SK-N-SH treated with all-trans-retinoic acid at 6 μM for 48 hours (cell line): ENCODE results near the gene LAMP5.
A peak's percentile ranks its signal among the peaks of the same experiment; 100 is the strongest.

Experiments
- ATAC-seq: fragments of 200-7000 bp; cut with Tn5 transposase; 3 replicates; pipeline ENCODE4 v1.9.1; 2020; ENCODE audit warnings: mild to moderate bottlenecking, moderate library complexity
- ARNTL ChIP-seq: fragments of 450-650 bp; formaldehyde crosslinking; IDR thresholded peaks from 2 replicates; pipeline ENCODE4 v1.5.0; 2020; ENCODE audit warnings: low read depth, mild to moderate bottlenecking, moderate library complexity, borderline replicate concordance
- BACH2 ChIP-seq: fragments of 250-450 bp; sonication (Bioruptor Pico); IDR thresholded peaks from 2 replicates; pipeline ENCODE4 v1.9.0; 2021; ENCODE audit warnings: mild to moderate bottlenecking, borderline replicate concordance
- CREB5 ChIP-seq: fragments of 250-450 bp; sonication (Bioruptor Pico); IDR thresholded peaks from 2 replicates; pipeline ENCODE4 v1.5.1; 2020; ENCODE audit warnings: low read depth, mild to moderate bottlenecking, moderate library complexity
- CSDC2 ChIP-seq: fragments of 250-450 bp; sonication (Bioruptor Pico); IDR thresholded peaks from 2 replicates; pipeline ENCODE4 v1.5.0; 2020; ENCODE audit warnings: mild to moderate bottlenecking, moderate library complexity
- CSRNP3 ChIP-seq: fragments of 250-450 bp; sonication (Bioruptor Pico); IDR thresholded peaks from 2 replicates; pipeline ENCODE4 v1.5.1; 2021; ENCODE audit warnings: mild to moderate bottlenecking, moderate library complexity
- ESRRG ChIP-seq: fragments of 250-450 bp; sonication (Bioruptor Pico); IDR thresholded peaks from 2 replicates; pipeline ENCODE4 v1.6.1; 2021; ENCODE audit warnings: mild to moderate bottlenecking
- GLIS3 ChIP-seq: fragments of 250-450 bp; sonication (Bioruptor Pico); IDR thresholded peaks from 2 replicates; pipeline ENCODE4 v1.5.0; 2020; ENCODE audit warnings: mild to moderate bottlenecking, moderate library complexity
- ISL1 ChIP-seq: fragments of 250-450 bp; sonication (Bioruptor Pico); IDR thresholded peaks from 2 replicates; pipeline ENCODE4 v2.1.2; 2022; ENCODE audit warnings: mild to moderate bottlenecking, moderate library complexity
- OSR1 ChIP-seq: fragments of 250-450 bp; sonication (Bioruptor Pico); IDR thresholded peaks from 2 replicates; pipeline ENCODE4 v1.8.0; 2022; ENCODE audit warnings: moderate library complexity, mild to moderate bottlenecking, inconsistent platforms
- POU6F1 ChIP-seq: fragments of 250-450 bp; sonication (Bioruptor Pico); IDR thresholded peaks from 2 replicates; pipeline ENCODE4 v1.8.0; 2021; ENCODE audit warnings: low read depth, mild to moderate bottlenecking, moderate library complexity, borderline replicate concordance
- PPARA ChIP-seq: fragments of 250-450 bp; sonication (Bioruptor Pico); IDR thresholded peaks from 2 replicates; pipeline ENCODE4 v1.5.0; 2020; ENCODE audit warnings: mild to moderate bottlenecking, borderline replicate concordance
- SNAI2 ChIP-seq: fragments of 250-450 bp; sonication (Bioruptor Pico); IDR thresholded peaks from 2 replicates; pipeline ENCODE4 v1.5.0; 2020; ENCODE audit warnings: mild to moderate bottlenecking, moderate library complexity
- TCF4 ChIP-seq: fragments of 250-450 bp; sonication (Bioruptor Pico); IDR thresholded peaks from 2 replicates; pipeline ENCODE4 v1.8.0; 2021; ENCODE audit warnings: mild to moderate bottlenecking, moderate library complexity, borderline replicate concordance
- TOX ChIP-seq: fragments of 250-450 bp; sonication (Bioruptor Pico); IDR thresholded peaks from 2 replicates; pipeline ENCODE4 v1.8.0; 2021; ENCODE audit warnings: mild to moderate bottlenecking, moderate library complexity, borderline replicate concordance
- ZC3H10 ChIP-seq: fragments of 250-450 bp; sonication (Bioruptor Pico); IDR thresholded peaks from 2 replicates; pipeline ENCODE4 v1.5.1; 2021; ENCODE audit warnings: mild to moderate bottlenecking, moderate library complexity
- ZFP3 ChIP-seq: fragments of 250-450 bp; sonication (Bioruptor Pico); IDR thresholded peaks from 2 replicates; pipeline ENCODE4 v1.5.0; 2020; ENCODE audit warnings: mild to moderate bottlenecking, moderate library complexity
- ZFP30 ChIP-seq: fragments of 450-650 bp; formaldehyde crosslinking; IDR thresholded peaks from 2 replicates; pipeline ENCODE4 v1.5.0; 2022; ENCODE audit warnings: mild to moderate bottlenecking, moderate library complexity
- ZNF565 ChIP-seq: fragments of 450-650 bp; formaldehyde crosslinking; conservative IDR thresholded peaks from 2 replicates; pipeline ENCODE4 v1.5.0; 2020; ENCODE audit warnings: low read depth, mild to moderate bottlenecking, moderate library complexity
- ZNF70 ChIP-seq: fragments of 450-650 bp; formaldehyde crosslinking; IDR thresholded peaks from 2 replicates; pipeline ENCODE4 v1.5.0; 2020; ENCODE audit warnings: mild to moderate bottlenecking, moderate library complexity
- ZNF8 ChIP-seq: fragments of 450-650 bp; formaldehyde crosslinking; IDR thresholded peaks from 2 replicates; pipeline ENCODE4 v1.5.0; 2020; ENCODE audit warnings: mild to moderate bottlenecking, moderate library complexity
- TF ChIP-seq, protein P1 (sequence below): fragments of 250-450 bp; sonication (Bioruptor Pico); IDR thresholded peaks from 2 replicates; pipeline ENCODE4 v1.8.0; 2020; ENCODE audit warnings: mild to moderate bottlenecking, moderate library complexity, borderline replicate concordance

The LAMP5 gene

DNA sequence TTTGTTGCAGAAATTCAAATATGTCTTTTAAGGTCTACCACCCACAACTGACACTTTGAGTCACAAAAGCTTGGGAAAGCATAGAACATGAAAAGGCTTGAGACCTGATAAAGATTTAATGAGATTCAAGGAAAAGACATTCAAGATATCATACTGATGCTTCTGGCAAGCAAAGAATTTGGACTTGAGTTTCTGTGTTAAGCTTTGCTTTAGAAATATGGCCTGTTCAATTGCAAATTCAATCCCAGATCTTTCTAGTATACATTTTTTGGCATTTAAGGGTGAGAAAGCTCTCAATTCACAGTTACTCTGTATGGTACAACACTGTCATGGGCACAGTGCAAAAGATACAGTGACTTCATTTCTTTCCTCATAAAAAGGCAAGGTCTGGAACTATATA, 38.9 kb upstream of the LAMP5 start:
- ATAC-seq = peak; percentile 21; the same call in 2 of the 3 replicates

DNA sequence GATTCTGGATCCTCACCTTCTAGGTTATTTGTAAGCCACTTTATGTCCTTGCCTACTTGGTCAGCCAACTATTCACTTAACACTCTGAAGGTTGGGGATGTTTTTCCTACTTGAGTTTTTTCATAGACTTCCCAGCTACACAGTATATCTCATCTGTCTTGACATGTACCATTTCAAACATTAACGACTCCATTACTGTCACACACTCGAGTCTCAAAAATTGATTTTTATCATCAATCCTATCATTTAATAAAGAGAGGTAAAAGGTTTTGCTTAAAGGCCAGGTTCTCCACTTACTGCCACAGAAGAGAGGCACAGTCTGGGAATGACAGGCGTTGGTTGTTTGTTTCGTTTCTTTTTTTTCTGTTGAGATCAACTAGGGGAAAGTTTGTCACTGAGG, 38.2 kb upstream of the LAMP5 start:
- no peak for ATAC-seq
- TF ChIP-seq ISL1 (no peak), PPARA (CRISPR knock-in tag) (no peak), SNAI2 (CRISPR knock-in tag) (no peak), CSRNP3 (CRISPR knock-in tag) (no peak), POU6F1 (CRISPR knock-in tag) (no peak), ARNTL (no peak), TOX (CRISPR knock-in tag) (no peak), ZNF565 (CRISPR knock-in tag) (no peak), ZFP30 (CRISPR knock-in tag) (no peak), CSDC2 (CRISPR knock-in tag) (no peak), TCF4 (CRISPR knock-in tag) (no peak), CREB5 (CRISPR knock-in tag) (no peak)
- TF ChIP-seq, protein P1, sequence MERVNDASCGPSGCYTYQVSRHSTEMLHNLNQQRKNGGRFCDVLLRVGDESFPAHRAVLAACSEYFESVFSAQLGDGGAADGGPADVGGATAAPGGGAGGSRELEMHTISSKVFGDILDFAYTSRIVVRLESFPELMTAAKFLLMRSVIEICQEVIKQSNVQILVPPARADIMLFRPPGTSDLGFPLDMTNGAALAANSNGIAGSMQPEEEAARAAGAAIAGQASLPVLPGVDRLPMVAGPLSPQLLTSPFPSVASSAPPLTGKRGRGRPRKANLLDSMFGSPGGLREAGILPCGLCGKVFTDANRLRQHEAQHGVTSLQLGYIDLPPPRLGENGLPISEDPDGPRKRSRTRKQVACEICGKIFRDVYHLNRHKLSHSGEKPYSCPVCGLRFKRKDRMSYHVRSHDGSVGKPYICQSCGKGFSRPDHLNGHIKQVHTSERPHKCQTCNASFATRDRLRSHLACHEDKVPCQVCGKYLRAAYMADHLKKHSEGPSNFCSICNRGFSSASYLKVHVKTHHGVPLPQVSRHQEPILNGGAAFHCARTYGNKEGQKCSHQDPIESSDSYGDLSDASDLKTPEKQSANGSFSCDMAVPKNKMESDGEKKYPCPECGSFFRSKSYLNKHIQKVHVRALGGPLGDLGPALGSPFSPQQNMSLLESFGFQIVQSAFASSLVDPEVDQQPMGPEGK = no peak
- TF ChIP-seq, all 23 proteins: peak for 0

More for the DNA sequence above, 38.9 kb upstream of the LAMP5 start:
- TF ChIP-seq ZNF70 (CRISPR knock-in tag) (no peak), TCF4 (CRISPR knock-in tag) (no peak), ZC3H10 (no peak)

GRCh38 chr20:9476637-9477036, 37.8 kb upstream of the LAMP5 start:
- no peak for ATAC-seq
- no peak for TF ChIP-seq ZFP30 (CRISPR knock-in tag)
- TF ChIP-seq TOX (CRISPR knock-in tag) = no peak
- no peak for TF ChIP-seq PPARA (CRISPR knock-in tag)

DNA sequence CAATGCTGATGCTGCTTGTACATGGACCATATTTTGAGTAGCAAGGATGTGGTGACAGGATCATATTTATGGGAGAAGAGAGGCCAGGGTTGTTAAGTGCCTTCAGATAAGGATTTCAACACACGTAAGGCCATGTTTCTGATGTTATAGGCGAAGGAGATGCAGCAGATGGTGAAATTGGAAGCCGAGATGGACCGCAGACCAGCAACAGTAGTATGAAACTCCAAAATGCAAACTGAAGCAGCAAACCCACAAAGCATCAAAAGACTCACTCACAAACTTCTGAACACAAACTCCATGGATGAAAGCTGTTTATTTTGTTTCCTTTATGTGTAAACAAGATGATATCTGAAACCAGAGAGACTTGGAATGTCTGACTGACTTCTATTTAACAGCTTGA, 35.6 kb upstream of the LAMP5 start:
- ATAC-seq = no peak
- no peak for TF ChIP-seq ESRRG (CRISPR knock-in tag)
- no peak for TF ChIP-seq POU6F1 (CRISPR knock-in tag)
- TF ChIP-seq ZFP3 (CRISPR knock-in tag) = no peak
- TF ChIP-seq ZFP30 (CRISPR knock-in tag) = no peak
- no peak for TF ChIP-seq CREB5 (CRISPR knock-in tag)
- TF ChIP-seq TCF4 (CRISPR knock-in tag) = no peak
- TF ChIP-seq BACH2 (CRISPR knock-in tag) = no peak
- no peak for TF ChIP-seq OSR1
- no peak for TF ChIP-seq ZNF8 (CRISPR knock-in tag)
- TF ChIP-seq GLIS3 = no peak
- TF ChIP-seq ZC3H10 = no peak
- TF ChIP-seq PPARA (CRISPR knock-in tag) = no peak
- no peak for TF ChIP-seq ZNF565 (CRISPR knock-in tag)
- TF ChIP-seq CSDC2 (CRISPR knock-in tag) = no peak
- TF ChIP-seq, all 23 proteins: peak for 0
